Measurements from ENCODE around the gene COPG2. TPM values are rescaled to one million over a fixed set of nuclear protein-coding genes. Genes with fewer than 3 reads are reported as not detected.
"Not testable (repeated sequence)": the region's sequence is repeated elsewhere in the genome, so short reads cannot be mapped to it uniquely, and the experiment has no call there.

The COPG2 gene
- total RNA-seq, 2 donors from 2014 or later: 74.3 to 76.3 TPM

- DNase-seq: no peak
- no peak overlapping the region for H3K4me3 ChIP-seq (ENCODE audit: low read length)
- no peaks in the 10 kb centered on the region for H3K4me1 ChIP-seq (ENCODE audit: control insufficient read depth, insufficient read depth, low read length)
- TF ChIP-seq CTCF (conservative IDR thresholded peaks at IDR 0.05): no peak
- no peaks in the 10 kb centered on the region for H3K36me3 ChIP-seq (ENCODE audit: control insufficient read depth, insufficient read depth, low read length)
- no peaks in the 10 kb centered on the region for H3K9me3 ChIP-seq (ENCODE audit: control insufficient read depth, low read length)
- no peak overlapping the region for H3K27ac ChIP-seq (ENCODE audit: low read depth, low read length)
- WGBS, 2 experiments (ENCODE audit: insufficient coverage in 1 of 2, insufficient read length in 1 of 2): 83 to 100% methylated on average over 2 of the region's 2 CpGs
- Mint-ChIP-seq H3K4me3 (no peak overlapping the region), H3K9me3 (peaks cover 2% of the 10 kb centered on the region), H3K36me3 (ENCODE audit: low read depth) (no peaks in the 10 kb centered on the region), H3K27ac (no peak overlapping the region), H3K4me1 (no peaks in the 10 kb centered on the region), H3K27me3 (ENCODE audit: insufficient read depth) (no peaks in the 10 kb centered on the region)
- H3K9ac ChIP-seq (ENCODE audit: extremely low read depth, low read length, poor library complexity, severe bottlenecking): no peak overlapping the region
- no peaks in the 10 kb centered on the region for H3K27me3 ChIP-seq (ENCODE audit: control insufficient read depth, insufficient read depth, low read length, poor library complexity, severe bottlenecking)
These were observed 29.3 kb upstream of the COPG2 start for GRCh38 chr7:130697820-130698219.

GRCh38 chr7:130695840-130696239, 27.3 kb upstream of the COPG2 start:
- Mint-ChIP-seq H3K27me3 (ENCODE audit: insufficient read depth) (no peaks in the 10 kb centered on the region), H3K4me3 (no peak overlapping the region), H3K4me1 (no peaks in the 10 kb centered on the region), H3K27ac (no peak overlapping the region), H3K36me3 (ENCODE audit: low read depth) (no peaks in the 10 kb centered on the region), H3K9me3 (peaks cover 15% of the 10 kb centered on the region)
- Histone ChIP-seq H3K36me3 (ENCODE audit: control insufficient read depth, insufficient read depth, low read length) (no peaks in the 10 kb centered on the region), H3K9me3 (ENCODE audit: control insufficient read depth, low read length) (no peaks in the 10 kb centered on the region), H3K4me1 (ENCODE audit: control insufficient read depth, insufficient read depth, low read length) (no peaks in the 10 kb centered on the region), H3K27ac (ENCODE audit: low read depth, low read length) (no peak overlapping the region), H3K9ac (ENCODE audit: extremely low read depth, low read length, poor library complexity, severe bottlenecking) (no peak overlapping the region), H3K27me3 (ENCODE audit: control insufficient read depth, insufficient read depth, low read length, poor library complexity, severe bottlenecking) (no peaks in the 10 kb centered on the region), H3K4me3 (ENCODE audit: low read length) (no peak overlapping the region)
- no peak for DNase-seq
- 75 to 77% methylated on average over 2 of the region's 2 CpGs for WGBS, 2 experiments (ENCODE audit: insufficient coverage in 1 of 2, insufficient read length in 1 of 2)
- TF ChIP-seq CTCF (conservative IDR thresholded peaks at IDR 0.05): peak; percentile 66

GRCh38 chr7:130692396-130692795, 23.8 kb upstream of the COPG2 start:
- not testable (repeated sequence) for H3K9ac ChIP-seq (ENCODE audit: extremely low read depth, low read length, poor library complexity, severe bottlenecking); H3K27ac ChIP-seq (ENCODE audit: low read depth, low read length); H3K36me3 Mint-ChIP-seq (ENCODE audit: low read depth); H3K4me1 Mint-ChIP-seq; H3K4me3 ChIP-seq (ENCODE audit: low read length); DNase-seq; H3K36me3 ChIP-seq (ENCODE audit: control insufficient read depth, insufficient read depth, low read length); H3K4me1 ChIP-seq (ENCODE audit: control insufficient read depth, insufficient read depth, low read length); H3K27ac Mint-ChIP-seq; H3K27me3 Mint-ChIP-seq (ENCODE audit: insufficient read depth); H3K27me3 ChIP-seq (ENCODE audit: control insufficient read depth, insufficient read depth, low read length, poor library complexity, severe bottlenecking); H3K4me3 Mint-ChIP-seq
- H3K9me3 ChIP-seq (ENCODE audit: control insufficient read depth, low read length): peaks cover 27% of the 10 kb centered on the region
- WGBS, 2 experiments (ENCODE audit: insufficient coverage in 1 of 2, insufficient read length in 1 of 2): 91% methylated on average over 1 of the region's 1 CpG; no CpG with 5 or more reads in 1 of the 2 experiments
- H3K9me3 Mint-ChIP-seq: peaks cover 24% of the 10 kb centered on the region

- H3K27ac Mint-ChIP-seq: no peak overlapping the region
These were observed 21.1 kb upstream of the COPG2 start for GRCh38 chr7:130689683-130690082.

More at GRCh38 chr7:130689683-130690082, 21.1 kb upstream of the COPG2 start:
- Mint-ChIP-seq H3K9me3 (peaks cover 24% of the 10 kb centered on the region), H3K4me1 (no peaks in the 10 kb centered on the region), H3K27me3 (ENCODE audit: insufficient read depth) (peaks cover 2% of the 10 kb centered on the region), H3K36me3 (ENCODE audit: low read depth) (no peaks in the 10 kb centered on the region), H3K4me3 (no peak overlapping the region)
- TF ChIP-seq CTCF (conservative IDR thresholded peaks at IDR 0.05): no peak
- Histone ChIP-seq H3K4me3 (ENCODE audit: low read length) (no peak overlapping the region), H3K4me1 (ENCODE audit: control insufficient read depth, insufficient read depth, low read length) (no peaks in the 10 kb centered on the region), H3K27me3 (ENCODE audit: control insufficient read depth, insufficient read depth, low read length, poor library complexity, severe bottlenecking) (no peaks in the 10 kb centered on the region), H3K36me3 (ENCODE audit: control insufficient read depth, insufficient read depth, low read length) (no peaks in the 10 kb centered on the region), H3K9me3 (ENCODE audit: control insufficient read depth, low read length) (peaks cover 30% of the 10 kb centered on the region), H3K27ac (ENCODE audit: low read depth, low read length) (no peak overlapping the region), H3K9ac (ENCODE audit: extremely low read depth, low read length, poor library complexity, severe bottlenecking) (no peak overlapping the region)
- 89% methylated on average over 1 of the region's 1 CpG; no CpG with 5 or more reads in 1 of the 2 experiments for WGBS, 2 experiments (ENCODE audit: insufficient coverage in 1 of 2, insufficient read length in 1 of 2)
- no peak for DNase-seq

Measured in endodermal cell (in vitro differentiated cells).